GM12891 (cell line): ENCODE results near the gene ZNF730. TPM values are rescaled to one million over a fixed set of nuclear protein-coding genes. Genes with fewer than 3 reads are reported as not detected.
"Not testable (repeated sequence)": the region's sequence is repeated elsewhere in the genome, so short reads cannot be mapped to it uniquely, and the experiment has no call there.

Experiments used
- DNase-seq: peaks from one replicate; pipeline ENCODE4 v3.0.0; 2011; ENCODE audit warnings: low spot score; ENCODE audit not compliant: insufficient read length
- FAIRE-seq: peaks from 2 replicates; lab custom pipeline; 2011; peaks lifted over from hg19 to GRCh38; lab: Jason Lieb, UNC
- PAX5 ChIP-seq: IDR thresholded peaks from 2 replicates; pipeline ENCODE4 v1.6.1; 2011; ENCODE audit warnings: low read length, moderate library complexity, mild to moderate bottlenecking; ENCODE audit not compliant: insufficient read depth, severe bottlenecking
- POLR2A ChIP-seq: IDR thresholded peaks from 2 replicates; pipeline ENCODE4 v1.6.1; 2011; ENCODE audit warnings: low read depth, low read length, control low read depth
- POLR2AphosphoS5 ChIP-seq: IDR thresholded peaks from 2 replicates; pipeline ENCODE4 v1.6.1; 2011; ENCODE audit warnings: low read depth, low read length, control low read depth
- POU2F2 ChIP-seq: IDR thresholded peaks from 2 replicates; pipeline ENCODE4 v1.6.1; 2011; ENCODE audit warnings: low read depth, mild to moderate bottlenecking, control low read depth, low read length, moderate library complexity
- SPI1 ChIP-seq: IDR thresholded peaks from 2 replicates; pipeline ENCODE4 v1.6.1; 2011; ENCODE audit warnings: low read depth, low read length, control low read depth
- TAF1 ChIP-seq: IDR thresholded peaks from 2 replicates; pipeline ENCODE4 v1.6.1; 2011; ENCODE audit warnings: low read depth, low read length, control low read depth
- polyA plus RNA-seq: library from polyadenylated mRNA; unstranded; fragments of >200 nt; gene quantifications from one replicate; pipeline ENCODE4 v1.2.1, GENCODE V29; 2012; ENCODE audit warnings: low read depth, missing spikeins, inconsistent platforms; ENCODE audit not compliant: missing spikeins

The ZNF730 gene
- 0.60 TPM for polyA plus RNA-seq

DNA sequence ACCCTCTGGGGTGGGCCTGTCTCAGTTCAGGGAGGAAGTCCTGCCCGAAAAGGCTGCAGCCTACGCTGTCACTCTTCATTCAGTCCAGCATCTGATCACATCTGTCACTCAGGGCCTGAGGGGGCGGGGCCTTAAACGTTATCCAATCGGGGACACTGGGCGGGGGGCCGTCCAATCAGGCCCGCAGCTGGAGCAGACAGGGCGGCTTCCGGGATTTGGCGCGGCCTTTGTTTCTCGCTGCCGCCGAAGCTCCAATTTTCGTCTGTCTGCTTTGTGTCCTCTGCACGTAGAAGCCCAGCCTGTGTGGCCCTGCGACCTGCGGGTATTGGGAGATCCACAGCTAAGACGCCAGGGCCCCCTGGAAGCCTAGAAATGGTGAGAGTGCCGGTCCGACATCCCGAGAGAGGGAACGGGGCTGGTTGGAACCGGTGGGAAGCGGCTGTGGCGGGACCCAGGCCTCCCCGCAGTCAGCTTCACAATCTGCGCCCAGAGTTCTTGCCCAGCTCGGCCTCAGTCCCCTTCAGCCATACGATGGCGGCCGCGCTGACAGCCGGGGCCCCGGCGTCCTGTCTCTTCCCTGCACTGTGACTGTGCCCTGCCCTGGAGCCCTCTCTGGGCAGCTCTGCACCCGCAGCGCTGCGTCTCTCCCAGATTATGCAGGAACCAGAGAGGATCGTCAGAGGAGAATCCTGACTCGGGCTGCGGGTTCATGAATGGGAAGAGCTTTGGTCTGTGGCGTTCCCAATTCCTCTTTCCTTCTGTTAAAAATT, at the start of gene ZNF730:
Gene ZNF730, plus strand, starts transcription at position 224 of the 770 bp plus-strand sequence. Its CDS starts 149 bp downstream, at position 373.
- DNase-seq (peak; percentile 51), FAIRE-seq (peak; percentile 92)

DNA sequence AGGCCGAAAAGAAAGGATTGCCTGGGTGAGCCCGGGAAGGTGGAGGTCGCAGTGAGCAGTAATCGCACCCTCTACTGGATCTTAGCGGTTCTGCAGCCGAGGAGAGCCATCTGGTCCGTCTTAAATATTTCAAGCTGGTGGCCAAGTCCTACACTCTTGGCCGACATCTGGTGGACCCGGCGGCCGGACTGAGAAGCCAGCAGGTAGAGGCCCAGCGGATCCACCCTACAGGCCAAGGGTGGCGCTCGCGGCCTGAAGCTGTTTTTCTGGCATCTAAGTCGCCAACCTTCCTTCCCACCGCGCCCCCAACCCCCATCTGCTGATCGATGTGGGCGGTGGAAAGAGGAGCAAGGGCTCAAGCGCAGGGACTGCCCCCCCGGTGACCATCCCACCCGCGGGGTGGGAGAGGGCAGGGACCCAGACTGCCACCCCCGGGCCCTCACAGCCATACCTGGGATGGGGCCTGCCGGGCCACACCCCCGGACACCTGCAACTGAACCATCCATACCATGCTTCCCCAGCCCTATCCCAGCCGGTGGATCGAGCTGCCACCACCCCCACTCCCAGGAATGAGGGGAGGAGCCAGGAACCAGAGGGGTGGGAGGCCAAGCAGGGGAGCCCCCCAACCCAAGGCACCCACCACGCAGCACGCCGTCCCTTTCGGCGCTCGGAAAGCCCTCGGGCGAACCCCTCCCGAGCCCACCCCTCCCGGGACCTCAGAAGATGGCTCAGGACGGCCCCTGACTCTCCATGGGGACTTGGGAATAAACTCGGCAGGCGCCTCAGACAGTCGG, 46.3 kb upstream of the ZNF730 start:
- FAIRE-seq (no peak), DNase-seq (peak; percentile 43)
- no peak for TF ChIP-seq TAF1

More for the DNA sequence above, at the start of gene ZNF730:
- TF ChIP-seq TAF1 (no peak), SPI1 (peak; percentile 72), POLR2AphosphoS5 (peak; percentile 35; the same call in 1 of the 2 replicates), POLR2A (peak; percentile 44; the same call in 1 of the 2 replicates), POU2F2 (0 out of 2 replicates have a peak, but pooled peaks have one; percentile 32)

DNA sequence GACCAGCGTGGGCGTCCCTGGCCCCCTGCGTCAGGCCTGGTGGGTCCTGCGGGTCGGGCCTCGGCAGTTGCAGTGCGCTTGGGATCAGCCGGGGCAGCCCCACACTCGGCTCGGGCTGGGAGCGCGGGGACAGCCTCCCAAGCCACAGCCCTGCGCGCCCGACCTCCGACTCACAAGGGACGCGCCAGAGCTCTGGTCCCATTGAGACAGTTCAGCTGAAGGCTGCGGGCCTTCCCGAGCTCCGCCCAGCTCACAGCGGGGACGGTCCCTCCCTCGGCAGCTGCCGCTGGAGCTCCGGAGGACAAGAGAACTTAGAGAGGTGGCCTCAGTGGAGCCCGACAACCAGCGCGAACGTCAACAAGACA, 45.7 kb upstream of the ZNF730 start:
- no peak for TF ChIP-seq POU2F2
- TF ChIP-seq TAF1 = no peak
- no peak for TF ChIP-seq PAX5
- TF ChIP-seq POLR2A = no peak
- TF ChIP-seq SPI1 = no peak
- TF ChIP-seq POLR2AphosphoS5 = no peak
- FAIRE-seq (peak; percentile 100), DNase-seq (peak; percentile 23)

DNA sequence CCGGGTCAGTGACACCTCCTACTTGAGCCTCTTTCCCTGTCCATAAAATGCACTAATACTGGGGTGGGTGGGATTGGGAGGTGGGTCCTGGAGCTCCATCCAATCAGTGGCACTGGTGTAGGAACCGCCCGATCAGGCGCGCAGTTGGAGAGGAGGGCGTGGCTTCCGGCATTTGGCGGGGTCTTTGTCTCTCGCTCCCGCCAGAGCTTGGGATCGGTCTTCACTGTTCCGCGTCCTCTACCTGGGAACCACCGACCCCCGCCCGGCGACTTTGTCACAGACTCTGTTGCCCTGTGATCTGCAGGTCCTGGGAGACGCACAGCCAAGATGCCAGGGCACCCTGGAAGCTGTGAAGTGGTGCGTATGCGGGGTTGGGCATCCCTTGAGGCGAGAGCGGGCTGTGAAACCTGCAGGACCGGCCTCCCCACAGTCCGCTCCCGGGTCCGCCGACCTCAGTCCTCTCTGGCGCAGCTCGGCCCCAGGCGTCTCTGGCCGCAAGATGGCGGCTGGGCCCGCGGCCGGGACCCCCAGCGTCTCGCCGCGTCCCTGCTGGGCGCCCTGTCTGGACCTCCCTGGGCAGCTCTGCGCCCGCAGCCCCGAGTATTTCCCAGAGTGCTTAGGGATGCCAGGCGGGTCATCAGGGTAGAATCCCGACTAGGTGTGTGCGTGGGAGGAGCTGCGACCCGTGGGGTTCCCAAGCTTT, 41.6 kb upstream of the ZNF730 start:
- TF ChIP-seq TAF1 = no peak
- TF ChIP-seq SPI1 = no peak
- peak; percentile 50; the same call in 1 of the 2 replicates for TF ChIP-seq POLR2AphosphoS5
- no peak for TF ChIP-seq POU2F2
- TF ChIP-seq POLR2A = peak; percentile 36; the same call in 1 of the 2 replicates
- no peak for TF ChIP-seq PAX5
- DNase-seq (peak; percentile 55), FAIRE-seq (peak; percentile 45)

DNA sequence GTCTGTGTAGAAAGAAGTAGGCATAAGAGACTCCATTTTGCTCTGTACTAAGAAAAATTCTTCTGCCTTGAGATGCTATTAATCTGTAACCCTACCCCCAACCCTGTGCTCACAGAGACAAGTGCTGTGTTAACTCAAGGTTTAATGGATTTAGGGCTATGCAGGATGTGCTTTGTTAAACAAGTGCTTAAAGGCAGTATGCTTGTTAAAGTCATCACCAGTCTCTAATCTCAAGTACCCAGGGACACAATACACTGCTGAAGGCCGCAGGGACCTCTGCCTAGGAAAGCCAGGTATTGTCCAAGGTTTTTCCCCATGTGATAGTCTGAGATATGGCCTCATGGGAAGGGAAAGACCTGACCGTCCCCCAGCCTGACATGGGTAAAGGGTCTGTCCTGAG, 39.0 kb upstream of the ZNF730 start:
- not testable (repeated sequence) for DNase-seq, FAIRE-seq

DNA sequence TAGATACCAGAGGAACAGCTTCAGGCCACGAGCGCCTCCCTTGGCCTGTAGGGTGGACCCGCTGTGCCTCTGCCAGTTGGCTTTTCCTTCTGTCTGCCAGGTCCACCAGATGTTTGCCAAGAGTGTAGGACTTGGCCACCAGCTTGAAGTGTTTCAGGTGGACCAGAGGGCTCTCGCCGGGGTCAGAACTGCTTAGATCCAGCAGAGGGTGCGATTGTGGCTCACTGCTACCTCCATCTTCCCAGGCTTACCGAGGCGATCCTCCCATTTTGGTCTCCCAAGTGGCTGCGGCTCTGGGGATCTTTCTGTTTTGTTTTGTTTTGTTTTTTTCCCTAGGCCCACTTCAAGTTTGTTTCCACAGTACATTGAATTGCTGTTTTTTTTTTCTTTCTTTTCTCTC, 23.0 kb upstream of the ZNF730 start:
- FAIRE-seq = no peak
- TF ChIP-seq TAF1 (no peak), POLR2AphosphoS5 (no peak), SPI1 (no peak), POLR2A (no peak), POU2F2 (no peak), PAX5 (no peak)

DNA sequence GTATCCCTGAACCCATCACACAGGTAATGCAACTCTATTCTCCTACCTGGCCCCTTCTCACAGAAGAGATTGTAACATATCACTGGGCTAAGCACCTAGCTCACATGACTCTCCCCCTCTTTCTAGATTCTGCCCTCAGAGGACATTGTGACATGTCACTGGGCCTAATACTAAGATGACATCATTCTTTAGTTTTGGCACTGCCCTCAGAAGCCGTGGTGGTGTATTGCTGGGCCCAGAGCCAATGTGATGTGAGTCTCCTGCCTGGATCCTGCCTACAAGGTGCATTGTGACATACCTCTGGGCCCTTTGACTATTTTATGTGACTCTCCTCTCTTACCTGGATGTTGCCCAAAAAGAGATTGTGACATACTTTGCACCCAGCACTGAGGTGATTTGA, 21.4 kb upstream of the ZNF730 start:
- no peak for TF ChIP-seq POU2F2
- TF ChIP-seq POLR2AphosphoS5 = no peak
- no peak for TF ChIP-seq TAF1
- no peak for TF ChIP-seq SPI1
- no peak for TF ChIP-seq PAX5
- no peak for TF ChIP-seq POLR2A
- DNase-seq = no peak
- FAIRE-seq = no peak

More for the DNA sequence above, 23.0 kb upstream of the ZNF730 start:
- DNase-seq = no peak

DNA sequence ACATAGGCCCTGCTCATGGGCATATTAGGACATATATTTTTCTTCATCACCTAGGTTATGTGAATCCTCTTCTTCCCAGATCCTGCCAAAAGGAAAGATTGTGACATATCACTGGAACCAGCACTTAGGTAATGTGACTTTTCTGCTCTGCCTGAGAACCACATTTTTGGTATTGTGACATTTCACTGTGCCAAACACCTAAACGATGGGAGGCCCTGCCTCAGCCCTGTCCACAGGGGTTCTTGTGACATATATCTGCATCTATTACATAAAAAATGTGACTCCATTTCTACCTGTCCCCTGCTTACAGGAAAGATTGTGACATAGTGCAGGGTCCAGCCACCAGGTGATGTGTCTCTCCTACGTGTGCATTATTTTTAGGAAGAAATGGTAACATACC, 18.5 kb upstream of the ZNF730 start:
- DNase-seq (no peak), FAIRE-seq (no peak)
- no peak for TF ChIP-seq TAF1
- TF ChIP-seq POLR2A = no peak
- TF ChIP-seq POLR2AphosphoS5 = no peak
- no peak for TF ChIP-seq POU2F2
- TF ChIP-seq PAX5 = no peak
- TF ChIP-seq SPI1 = no peak

DNA sequence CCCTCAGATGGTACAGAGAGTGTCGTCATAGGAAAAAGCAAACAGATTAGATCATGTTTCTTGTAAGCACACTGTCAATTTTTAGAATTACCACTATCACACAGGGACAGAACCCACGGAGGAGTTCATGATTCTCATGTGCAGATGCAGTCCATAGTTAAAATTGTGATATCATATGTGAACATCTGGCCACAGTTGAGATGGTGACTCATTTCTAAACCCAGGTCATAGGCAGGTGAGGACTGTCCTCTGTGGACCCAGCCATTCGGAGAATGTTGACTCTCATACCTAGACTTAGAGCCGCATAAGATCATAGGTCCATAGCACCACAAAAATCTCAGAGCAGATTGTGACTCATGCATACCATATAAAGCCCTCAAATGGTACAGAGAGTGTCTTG, 17.8 kb upstream of the ZNF730 start:
- FAIRE-seq = no peak

More for the DNA sequence above, 17.8 kb upstream of the ZNF730 start:
- DNase-seq = no peak
- no peak for TF ChIP-seq TAF1
- TF ChIP-seq PAX5 = no peak
- no peak for TF ChIP-seq POLR2AphosphoS5
